Vagina (tissue), 2 donors: ENCODE measurements around the gene KRTAP3-1. TPM values are rescaled to one million over a fixed set of nuclear protein-coding genes. Genes with fewer than 3 reads are reported as not detected.
A peak's percentile ranks its signal among the peaks of the same experiment; 100 is the strongest.
"Not testable (repeated sequence)": the region's sequence is repeated elsewhere in the genome, so short reads cannot be mapped to it uniquely, and the experiment has no call there.

Experiments used
- DNase-seq, 2 donors: peaks; one replicate each; pipeline ENCODE4 v3.0.0-alpha.2; 2017; ENCODE audit errors: extremely low spot score in 2 of 2
- H3K27ac ChIP-seq: fragments of 200-600 bp; sonication (generic); one replicate; pipeline ENCODE4 v1.5.1; 2019
- H3K27me3 ChIP-seq: fragments of 200-600 bp; sonication (generic); one replicate; pipeline ENCODE4 v1.5.1; 2019
- H3K36me3 ChIP-seq, 2 donors: fragments of 200-600 bp; sonication (generic); one replicate each; pipeline ENCODE4 v1.5.1; 2017 to 2019
- H3K4me1 ChIP-seq: fragments of 200-600 bp; sonication (generic); one replicate; pipeline ENCODE4 v1.5.1; 2019
- H3K4me3 ChIP-seq, 2 donors: fragments of 200-600 bp; sonication (generic); 1 replicate in 1 of 2; 2 replicates in 1 of 2; pipeline ENCODE4 v1.5.1; 2016 to 2019
- H3K9me3 ChIP-seq: fragments of 200-600 bp; sonication (generic); one replicate; pipeline ENCODE4 v1.5.1; 2019
- POLR2A ChIP-seq, 2 donors: fragments of 450-650 bp; IDR thresholded peaks; one replicate each; pipeline ENCODE4 v1.6.1; 2017; ENCODE audit warnings: antibody characterized with exemption in 2 of 2, mild to moderate bottlenecking in 2 of 2, moderate library complexity in 2 of 2
- POLR2AphosphoS5 ChIP-seq, 2 donors: sonication (generic); formaldehyde crosslinking; IDR thresholded peaks; one replicate each; pipeline ENCODE4 v1.9.0; 2017; ENCODE audit warnings: antibody characterized with exemption in 2 of 2, mild to moderate bottlenecking in 2 of 2, low read depth in 1 of 2; ENCODE audit not compliant: insufficient read depth in 1 of 2
- intact Hi-C: fragments of 100-400 bp; cut with DNase I; formaldehyde crosslinking; loops from one replicate; pipeline ENCODE4 v1.15.1; 2023
- total RNA-seq: library from RNA; depleted of rRNA; stranded (reverse); fragments of >200 nt; gene quantifications from one replicate; pipeline ENCODE4 v1.2.3, GENCODE V29; 2016
- TF ChIP-seq, protein P1 (sequence below), 3 experiments: fragments of 450-650 bp in 2 of 3; fragments of 200-600 bp in 1 of 3; sonication (generic) in 1 of 3; IDR thresholded peaks; one replicate each; pipeline ENCODE4 v1.5.1; 2017 to 2019; ENCODE audit warnings: antibody characterized with exemption in 3 of 3, mild to moderate bottlenecking in 2 of 3, moderate library complexity in 2 of 3

Gene KRTAP3-1
- total RNA-seq: not detected

DNA sequence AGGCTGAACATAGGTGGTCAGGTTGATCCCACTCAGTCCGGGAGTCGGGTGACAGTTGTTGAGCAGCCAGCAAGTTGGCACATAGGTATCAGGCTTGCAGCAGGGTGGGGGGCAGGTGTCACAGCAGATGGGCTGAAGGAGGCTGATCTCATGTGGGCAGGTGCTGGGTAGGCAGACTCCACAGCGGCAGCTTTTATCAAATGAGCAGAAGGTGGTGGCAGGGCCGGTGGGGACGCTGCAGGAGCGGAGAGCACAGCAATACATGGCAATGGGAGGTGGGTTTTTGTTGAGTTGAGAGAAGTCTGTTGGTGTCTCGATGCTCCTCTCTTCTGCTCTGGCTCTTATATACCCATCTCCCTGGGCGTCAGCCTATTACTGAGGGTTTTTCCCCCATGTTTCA is at the start of gene KRTAP3-1:
Gene KRTAP3-1, minus strand, starts transcription at position 318 of the 400 bp plus-strand sequence. Its CDS starts 54 bp downstream, at position 264.
- no peaks in the 10 kb centered on the region for H3K27me3 ChIP-seq
- H3K4me1 ChIP-seq: peaks cover 6% of the 10 kb centered on the region
- TF ChIP-seq POLR2A (IDR thresholded peaks at IDR 0.05): no peak
- TF ChIP-seq, protein P1, sequence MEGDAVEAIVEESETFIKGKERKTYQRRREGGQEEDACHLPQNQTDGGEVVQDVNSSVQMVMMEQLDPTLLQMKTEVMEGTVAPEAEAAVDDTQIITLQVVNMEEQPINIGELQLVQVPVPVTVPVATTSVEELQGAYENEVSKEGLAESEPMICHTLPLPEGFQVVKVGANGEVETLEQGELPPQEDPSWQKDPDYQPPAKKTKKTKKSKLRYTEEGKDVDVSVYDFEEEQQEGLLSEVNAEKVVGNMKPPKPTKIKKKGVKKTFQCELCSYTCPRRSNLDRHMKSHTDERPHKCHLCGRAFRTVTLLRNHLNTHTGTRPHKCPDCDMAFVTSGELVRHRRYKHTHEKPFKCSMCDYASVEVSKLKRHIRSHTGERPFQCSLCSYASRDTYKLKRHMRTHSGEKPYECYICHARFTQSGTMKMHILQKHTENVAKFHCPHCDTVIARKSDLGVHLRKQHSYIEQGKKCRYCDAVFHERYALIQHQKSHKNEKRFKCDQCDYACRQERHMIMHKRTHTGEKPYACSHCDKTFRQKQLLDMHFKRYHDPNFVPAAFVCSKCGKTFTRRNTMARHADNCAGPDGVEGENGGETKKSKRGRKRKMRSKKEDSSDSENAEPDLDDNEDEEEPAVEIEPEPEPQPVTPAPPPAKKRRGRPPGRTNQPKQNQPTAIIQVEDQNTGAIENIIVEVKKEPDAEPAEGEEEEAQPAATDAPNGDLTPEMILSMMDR (IDR thresholded peaks at IDR 0.05): no peak
- no peak for TF ChIP-seq POLR2AphosphoS5 (IDR thresholded peaks at IDR 0.05; ENCODE audit: insufficient read depth in 1 of 2, low read depth in 1 of 2)
- H3K27ac ChIP-seq: peak within 1 kb of the TSS; percentile 20
- intact Hi-C loops: no loop called here
- H3K9me3 ChIP-seq: no peaks in the 10 kb centered on the region
- DNase-seq: no peak
- H3K36me3 ChIP-seq: no peaks in the 10 kb centered on the region
- no peak within 1 kb of the TSS for H3K4me3 ChIP-seq

DNA sequence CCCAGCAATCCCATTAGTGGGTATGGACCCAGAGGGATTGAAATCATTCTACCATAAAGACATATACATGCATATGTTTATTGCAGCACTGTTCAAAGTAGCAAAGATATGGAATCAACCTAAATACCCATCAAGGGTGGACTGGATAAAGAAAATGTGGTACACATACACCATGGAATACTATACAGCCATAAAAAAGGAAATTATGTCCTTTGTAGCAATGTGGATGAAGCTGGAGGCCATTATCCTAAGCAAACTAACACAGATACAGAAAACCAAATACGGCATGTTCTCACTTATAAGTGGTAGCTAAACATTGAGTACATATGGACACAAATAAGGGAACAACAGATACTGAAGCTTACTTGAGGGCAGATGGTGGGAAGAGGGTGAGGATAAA is 48.6 kb upstream of the KRTAP3-1 start:
- Histone ChIP-seq H3K27me3 (no peaks in the 10 kb centered on the region), H3K9me3 (no peaks in the 10 kb centered on the region), H3K4me3 (no peak overlapping the region), H3K36me3 (no peaks in the 10 kb centered on the region), H3K4me1 (peaks cover 20% of the 10 kb centered on the region), H3K27ac (no peak overlapping the region)
- TF ChIP-seq, protein P1 (IDR thresholded peaks at IDR 0.05): no peak
- no peak for TF ChIP-seq POLR2AphosphoS5 (IDR thresholded peaks at IDR 0.05; ENCODE audit: insufficient read depth in 1 of 2, low read depth in 1 of 2)
- TF ChIP-seq POLR2A (IDR thresholded peaks at IDR 0.05): no peak
- intact Hi-C loops: no loop called here
- no peak for DNase-seq

DNA sequence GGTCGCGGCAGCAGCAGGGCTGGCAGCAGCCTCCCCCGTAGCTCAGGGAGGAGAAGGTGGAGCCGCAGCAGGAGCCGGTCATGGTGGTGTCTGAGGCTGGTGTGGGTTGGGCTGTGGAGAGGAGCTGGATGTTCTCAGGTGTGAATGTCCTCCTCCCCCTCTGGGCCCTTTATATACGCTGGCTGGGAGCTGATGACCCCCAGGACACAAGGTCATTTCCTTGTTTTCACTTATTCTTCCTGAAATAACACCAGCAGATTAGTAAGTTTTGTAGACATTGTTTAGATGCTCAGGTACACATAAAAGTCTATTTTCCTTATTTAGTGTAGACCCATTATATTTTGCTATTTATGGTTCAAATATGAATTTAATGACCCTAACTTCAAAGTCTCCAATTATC is 46.2 kb upstream of the KRTAP3-1 start, which contains the start of gene KRTAP2-2:
Gene KRTAP2-2, minus strand, starts transcription at position 101 of the 400 bp plus-strand sequence. Its CDS starts 19 bp downstream, at position 82.
- H3K27me3 ChIP-seq, H3K9me3 ChIP-seq, intact Hi-C loops, H3K27ac ChIP-seq, DNase-seq, H3K4me3 ChIP-seq, H3K36me3 ChIP-seq, H3K4me1 ChIP-seq: not testable (repeated sequence)

DNA sequence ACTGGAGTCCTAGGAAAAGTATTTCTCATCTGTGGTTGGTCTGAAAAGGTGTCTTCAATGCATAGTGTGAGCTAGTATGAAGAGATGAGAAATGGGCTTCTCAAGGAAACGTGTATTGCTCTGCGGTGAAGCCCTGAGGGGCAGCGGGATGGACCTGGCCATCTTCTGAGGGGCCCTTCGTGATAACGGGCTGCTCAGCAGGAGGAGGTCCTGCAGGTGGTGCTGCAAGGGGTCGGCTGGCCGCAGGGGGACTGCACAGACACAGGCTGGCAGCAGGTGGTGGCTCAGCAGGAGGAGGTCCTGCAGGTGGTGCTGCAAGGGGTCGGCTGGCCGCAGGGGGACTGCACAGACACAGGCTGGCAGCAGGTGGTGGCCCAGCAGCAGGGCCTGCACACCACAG is 45.6 kb upstream of the KRTAP3-1 start:
- DNase-seq, H3K27ac ChIP-seq, intact Hi-C loops, H3K4me3 ChIP-seq, H3K4me1 ChIP-seq, H3K9me3 ChIP-seq, H3K36me3 ChIP-seq, H3K27me3 ChIP-seq: not testable (repeated sequence)

DNA sequence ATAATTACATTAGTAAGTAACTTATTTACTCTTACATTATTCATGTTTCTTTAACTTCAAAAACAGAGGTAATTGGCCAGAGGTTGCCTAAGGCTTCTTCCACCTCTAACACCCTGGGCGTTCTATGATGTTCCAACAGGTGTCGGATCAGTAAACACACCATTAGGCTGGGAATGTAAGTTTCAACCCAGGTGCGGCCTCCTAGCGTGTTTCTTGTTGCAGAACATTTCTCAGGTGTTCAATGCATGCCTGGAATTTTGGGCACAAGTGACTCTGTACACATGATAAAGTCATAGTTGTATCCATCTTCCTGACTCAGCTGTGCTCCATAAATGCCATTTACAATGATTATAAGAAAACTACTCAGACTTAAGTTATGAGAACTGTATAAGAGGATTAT is 45.1 kb upstream of the KRTAP3-1 start:
- DNase-seq: no peak
- TF ChIP-seq POLR2A (IDR thresholded peaks at IDR 0.05): no peak
- TF ChIP-seq, protein P1 (IDR thresholded peaks at IDR 0.05): no peak
- no peak for TF ChIP-seq POLR2AphosphoS5 (IDR thresholded peaks at IDR 0.05; ENCODE audit: insufficient read depth in 1 of 2, low read depth in 1 of 2)
- H3K4me1 ChIP-seq: no peaks in the 10 kb centered on the region
- no peak overlapping the region for H3K4me3 ChIP-seq
- no peaks in the 10 kb centered on the region for H3K36me3 ChIP-seq
- H3K9me3 ChIP-seq: no peaks in the 10 kb centered on the region
- no peak overlapping the region for H3K27ac ChIP-seq
- H3K27me3 ChIP-seq: no peaks in the 10 kb centered on the region
- intact Hi-C loops: no loop called here

DNA sequence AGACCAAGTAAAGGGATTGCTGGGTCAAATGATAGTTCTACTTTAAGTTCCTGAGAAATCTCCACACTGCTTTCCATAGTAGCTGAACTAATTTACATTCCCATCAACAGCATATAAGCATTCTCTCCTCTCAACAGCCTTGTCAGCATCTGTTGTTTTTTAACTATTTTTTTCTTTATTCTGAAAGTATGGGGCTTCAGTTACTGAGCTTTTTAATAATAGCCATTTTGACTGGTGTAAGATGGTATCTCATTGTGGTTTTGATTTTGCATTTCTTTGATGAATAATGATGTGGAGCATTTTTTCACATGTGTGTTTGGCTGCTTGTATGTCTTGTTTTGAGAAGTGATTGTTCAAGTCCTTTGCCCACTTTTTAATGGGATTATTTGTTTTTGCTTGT is 43.6 kb upstream of the KRTAP3-1 start:
- no peak for TF ChIP-seq POLR2A (IDR thresholded peaks at IDR 0.05)
- TF ChIP-seq POLR2AphosphoS5 (IDR thresholded peaks at IDR 0.05; ENCODE audit: insufficient read depth in 1 of 2, low read depth in 1 of 2): no peak
- TF ChIP-seq, protein P1 (IDR thresholded peaks at IDR 0.05): no peak
- no peaks in the 10 kb centered on the region for H3K9me3 ChIP-seq
- no peak overlapping the region for H3K4me3 ChIP-seq
- DNase-seq: no peak
- H3K4me1 ChIP-seq: no peaks in the 10 kb centered on the region
- no peak overlapping the region for H3K27ac ChIP-seq
- intact Hi-C loops: no loop called here
- H3K27me3 ChIP-seq: no peaks in the 10 kb centered on the region
- H3K36me3 ChIP-seq: no peaks in the 10 kb centered on the region
